CD4-positive, alpha-beta T cell treated with Interleukin-15 for 1 hour (primary cell): ENCODE results near the gene DDX49.
"Not testable (repeated sequence)": the region's sequence is repeated elsewhere in the genome, so short reads cannot be mapped to it uniquely, and the experiment has no call there.

ENCODE experiments used
- DNase-seq: peaks from one replicate; pipeline ENCODE4 v3.0.0-alpha.2; 2020

Gene DDX49

DNA sequence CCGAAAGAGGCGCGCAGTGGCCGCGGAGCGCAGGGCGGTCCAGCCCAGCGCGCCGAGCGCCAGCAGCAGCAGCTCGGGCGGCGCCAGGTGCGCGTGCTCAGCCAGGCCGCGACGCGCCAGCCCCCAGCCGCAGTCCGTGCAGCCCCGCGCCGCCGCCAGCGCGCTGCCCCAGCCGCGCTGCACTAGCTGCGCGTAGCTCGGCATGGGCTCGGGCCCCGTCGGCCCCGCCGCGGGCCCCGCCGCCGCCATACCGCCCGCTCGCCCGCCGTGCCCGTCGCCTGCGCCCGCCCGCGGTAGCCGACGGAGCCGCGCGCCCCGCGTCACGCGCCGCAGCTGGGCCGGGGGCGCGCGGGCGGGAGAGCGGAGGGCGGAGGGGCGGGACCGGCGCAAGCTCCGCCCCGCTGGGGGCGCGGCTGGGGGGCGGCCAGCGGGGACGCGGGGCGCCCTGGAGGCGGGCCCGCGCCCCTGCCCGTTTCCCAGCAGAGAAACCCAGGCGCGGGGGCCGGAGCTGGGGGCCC lies 23.6 kb upstream of the DDX49 start, which contains the start of gene CERS1:
CERS1 (minus strand) TSS at position 335 of the 518 bp plus-strand sequence; CDS start at position 249, 86 bp downstream.
- no peak for DNase-seq

DNA sequence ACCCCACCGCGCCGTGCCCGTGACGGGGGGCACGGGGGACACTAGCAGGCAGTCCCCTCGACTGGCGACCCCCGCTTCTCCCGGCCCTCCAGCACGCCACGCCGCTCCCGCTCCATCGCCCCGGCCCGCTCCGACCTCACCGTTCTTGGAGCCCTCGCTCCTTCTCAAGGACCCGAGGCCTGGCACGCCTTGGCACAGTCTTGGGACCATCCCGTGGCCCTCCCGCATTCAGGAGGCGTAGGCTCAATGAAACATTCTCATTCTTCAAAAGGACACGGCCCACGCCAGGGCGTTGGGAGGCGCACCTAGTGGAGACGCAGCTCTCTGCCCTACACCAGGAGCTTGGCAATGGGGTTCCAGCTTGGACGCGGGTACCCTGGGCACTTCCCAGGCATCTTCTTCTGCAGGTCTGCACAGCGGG lies 23.1 kb upstream of the DDX49 start:
- DNase-seq, result no peak

DNA sequence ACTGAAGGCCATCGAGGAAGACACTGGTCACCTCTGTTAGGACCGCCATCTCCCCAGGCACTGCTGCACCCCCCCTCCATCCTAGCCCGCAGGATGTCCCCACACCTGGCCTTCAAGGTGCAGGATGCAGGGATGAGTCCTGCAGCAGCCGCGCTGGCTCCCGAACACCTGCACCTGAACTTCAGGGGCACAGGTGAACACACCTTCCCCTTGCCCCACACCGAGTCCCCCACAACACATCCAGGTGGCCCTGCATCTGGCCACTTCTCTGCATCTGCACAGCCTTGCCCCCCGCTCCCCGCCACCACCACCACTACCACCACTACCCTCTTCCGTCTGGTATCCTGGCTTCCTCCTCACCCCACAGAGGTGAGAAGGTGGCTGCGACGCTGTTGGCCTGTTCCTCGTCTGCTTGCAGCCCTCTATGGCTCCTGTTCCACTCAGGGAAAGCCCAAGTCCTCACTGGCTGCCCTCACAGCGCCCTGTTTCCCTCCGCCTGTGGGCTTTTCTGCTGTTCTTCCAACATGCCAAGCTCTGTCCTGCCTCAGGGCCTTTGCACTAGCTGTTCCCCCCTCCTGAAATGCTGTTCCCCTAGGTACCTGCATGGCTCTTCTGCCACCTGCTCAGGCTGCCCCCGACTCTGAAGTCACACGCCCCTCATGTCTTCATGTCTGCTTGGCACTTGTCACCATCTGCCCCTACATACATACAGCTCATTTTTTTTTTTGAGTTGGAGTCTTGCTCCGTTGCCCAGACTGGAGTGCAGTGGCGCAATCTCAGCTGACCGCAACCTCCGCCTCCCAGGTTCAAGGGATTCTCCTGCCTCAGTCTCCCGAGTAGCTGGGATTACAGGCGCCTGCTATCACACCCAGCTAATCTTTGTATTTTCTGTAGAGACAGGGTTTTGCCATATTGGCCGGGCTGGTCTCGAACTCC lies 22.2 kb upstream of the DDX49 start:
- no peak for DNase-seq

DNA sequence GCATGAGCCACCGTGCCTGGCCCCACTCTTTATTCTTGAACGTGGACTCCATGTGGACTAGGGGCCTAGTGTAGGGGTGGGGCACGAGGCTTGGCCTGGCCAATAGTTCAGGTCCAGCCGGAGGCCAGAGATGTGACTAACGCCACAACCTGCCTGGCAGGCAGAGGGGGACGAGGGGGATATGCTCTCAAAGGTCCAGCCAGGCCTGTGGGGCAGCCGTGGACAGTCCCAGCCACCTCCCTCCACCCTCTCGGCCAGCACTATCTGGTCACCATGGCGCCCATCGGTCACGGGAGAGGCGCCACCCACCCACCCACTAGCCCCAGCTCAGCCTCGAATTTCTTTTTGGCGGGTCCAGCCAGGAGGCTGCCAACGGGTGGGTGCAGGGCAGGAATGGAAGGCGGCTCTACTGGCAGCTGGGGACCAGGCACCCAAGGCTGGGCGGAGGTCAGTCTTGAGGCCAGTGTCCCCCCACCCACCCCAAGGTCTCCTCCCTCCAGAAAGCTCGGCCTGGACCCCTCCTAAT lies 21.4 kb upstream of the DDX49 start:
- DNase-seq, result no peak

DNA sequence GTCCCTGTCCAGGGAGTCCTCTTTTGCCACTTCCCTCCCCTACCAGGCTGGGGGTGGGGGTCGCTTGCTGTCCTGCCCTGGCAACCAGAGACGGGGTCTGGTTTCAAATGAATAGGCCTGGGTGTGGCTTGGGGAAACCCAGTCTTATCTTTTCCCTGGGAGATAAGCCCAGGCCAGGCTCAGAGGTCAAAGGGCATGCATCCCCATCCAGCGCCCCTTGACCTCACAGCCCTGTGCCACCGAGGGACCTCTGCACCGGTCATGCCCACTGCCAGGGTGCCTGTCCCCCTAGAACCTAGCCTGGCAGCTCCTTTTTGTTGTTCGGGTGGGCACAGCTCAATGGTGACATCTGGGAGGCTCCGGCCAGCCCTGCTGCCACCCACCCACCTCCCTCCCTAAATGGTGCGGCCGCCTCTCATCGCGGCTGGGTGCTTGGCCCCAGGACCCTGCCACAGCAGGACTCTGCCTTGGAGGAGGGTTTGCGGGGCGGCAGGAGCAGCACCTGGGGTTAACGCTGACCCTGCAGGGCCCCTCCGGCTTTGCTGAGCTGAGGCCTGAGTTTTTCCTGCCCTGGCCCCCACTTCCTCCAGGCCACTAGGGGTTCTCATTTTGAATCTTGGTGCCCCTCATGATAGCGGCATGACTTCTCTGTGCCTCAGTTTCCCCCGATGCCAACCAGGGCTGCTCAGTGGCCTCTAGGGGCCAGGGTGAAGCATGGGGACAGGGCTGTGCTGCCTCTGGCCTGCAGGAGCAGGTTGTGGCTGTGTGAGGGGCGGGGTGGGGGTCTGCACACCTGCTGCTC lies 20.7 kb upstream of the DDX49 start:
- no peak for DNase-seq

DNA sequence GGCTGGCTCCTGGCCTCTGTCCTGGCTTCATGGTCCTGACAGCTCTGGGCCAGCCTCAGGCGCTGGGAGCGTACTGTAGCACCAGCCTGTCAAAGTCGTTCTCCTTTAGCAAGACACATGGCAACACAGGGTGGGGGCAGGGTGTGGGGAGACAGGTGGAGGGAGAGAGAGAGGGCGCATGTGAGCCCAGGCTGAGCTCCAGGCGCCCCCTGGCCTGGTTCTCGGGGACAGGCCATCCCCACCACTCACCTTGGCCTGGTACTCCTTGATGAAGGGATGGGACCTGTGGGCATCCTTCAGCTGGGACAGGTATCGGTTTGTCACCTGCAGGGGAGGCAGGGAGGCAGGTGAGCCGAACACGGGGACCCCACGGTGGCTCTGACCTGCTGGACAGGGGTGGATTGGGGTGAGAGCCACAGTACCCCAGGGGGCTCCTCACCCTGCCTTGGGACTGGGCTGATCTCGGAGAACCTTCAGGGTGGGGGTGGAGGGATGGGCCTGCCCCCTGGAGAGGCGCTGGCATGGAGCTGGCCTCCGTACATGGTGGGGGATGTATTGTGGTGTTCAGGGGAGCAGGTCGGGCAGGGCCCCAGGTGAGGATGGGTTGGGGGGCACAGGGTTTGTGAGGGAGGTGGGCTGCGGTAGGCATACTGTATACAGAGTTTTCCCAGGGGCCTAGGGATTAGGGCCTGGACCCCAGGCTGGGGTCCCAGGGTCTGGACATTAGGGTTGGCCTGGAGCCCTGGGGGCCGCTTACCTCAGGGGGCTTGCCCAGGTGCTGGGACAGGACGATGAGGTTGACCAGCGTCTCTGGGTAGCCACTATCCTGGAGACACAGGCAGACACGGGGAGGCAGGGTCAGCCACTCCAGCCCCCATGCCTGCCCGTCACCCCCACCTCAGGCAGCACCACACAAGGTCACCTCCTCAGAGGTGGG lies 19.6 kb upstream of the DDX49 start:
- no peak for DNase-seq

DNA sequence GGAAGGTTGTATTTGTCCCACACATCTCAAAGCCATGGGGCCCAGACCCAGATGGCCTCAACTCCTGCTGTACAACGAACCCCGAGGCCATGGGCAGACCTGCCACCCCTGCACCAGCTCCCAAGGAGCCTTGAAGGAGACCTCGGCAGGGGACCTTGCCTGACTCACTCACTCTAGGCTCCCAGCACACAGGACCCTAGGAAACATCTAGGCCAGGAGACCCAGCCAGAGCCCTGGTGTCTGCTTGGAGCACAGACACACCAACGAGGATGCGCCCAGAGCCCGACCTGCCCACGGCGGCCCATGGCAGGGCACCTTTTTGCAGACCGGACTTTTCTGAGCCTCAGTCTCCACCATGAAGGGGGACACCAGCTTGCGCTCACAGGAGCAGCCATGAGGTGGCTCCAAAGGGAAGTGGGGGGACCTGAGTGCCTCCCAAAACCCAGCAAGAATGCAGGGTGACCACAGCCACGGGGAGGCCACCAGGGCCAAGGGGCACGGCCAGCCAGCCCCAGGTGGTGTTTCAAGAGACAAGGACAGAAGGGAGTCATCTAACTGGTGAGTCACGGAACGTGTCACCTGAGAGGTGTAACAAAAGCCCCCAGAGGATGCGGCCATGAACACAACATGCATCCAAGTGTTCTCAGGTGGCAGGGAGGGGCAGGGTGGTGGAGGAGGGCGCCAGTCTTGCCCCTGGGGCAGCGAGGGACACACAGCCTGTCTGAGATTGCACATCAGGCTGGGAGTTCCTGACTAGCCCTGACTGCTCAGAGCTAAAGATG lies 18.6 kb upstream of the DDX49 start:
- DNase-seq, result no peak

DNA sequence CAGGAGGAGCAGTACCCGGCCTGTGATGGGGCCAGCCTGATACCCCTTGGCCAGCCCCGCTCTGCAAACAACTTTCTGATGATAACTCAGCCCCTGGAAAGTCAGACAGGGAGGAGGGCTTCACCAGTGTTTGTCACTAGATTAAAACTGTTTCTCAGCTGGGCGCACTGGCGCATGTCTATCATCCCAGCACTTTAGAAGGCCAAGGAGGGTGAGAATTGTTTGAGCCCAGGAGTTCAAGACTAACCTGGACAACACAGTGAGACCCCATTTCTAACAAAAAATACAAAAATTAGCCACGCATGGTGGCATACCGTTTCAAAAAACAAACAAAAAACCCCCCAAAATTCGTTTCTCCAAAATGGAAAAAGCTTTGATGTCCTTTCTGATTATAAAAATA lies 18.0 kb upstream of the DDX49 start:
- no peak for DNase-seq

DNA sequence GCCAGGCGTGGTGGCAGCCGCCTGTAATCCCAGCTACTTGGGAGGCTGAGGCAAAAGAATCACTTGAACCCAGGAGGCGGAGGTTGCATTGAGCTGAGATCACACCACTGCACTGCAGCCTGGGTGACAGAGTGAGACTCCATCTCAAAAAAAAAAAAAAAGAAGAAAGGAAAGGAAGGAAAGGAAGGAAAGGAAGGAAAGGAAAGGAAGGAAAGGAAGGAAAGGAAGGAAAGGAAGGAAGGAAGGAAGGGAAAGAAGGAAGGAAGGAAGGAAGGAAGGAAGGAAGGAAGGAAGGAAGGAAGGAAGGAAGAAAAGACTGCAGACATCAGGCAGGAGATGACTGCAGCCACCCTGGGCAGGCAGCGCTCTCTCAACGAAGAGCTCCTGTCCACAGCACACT lies 17.0 kb upstream of the DDX49 start:
- not testable (repeated sequence) for DNase-seq

DNA sequence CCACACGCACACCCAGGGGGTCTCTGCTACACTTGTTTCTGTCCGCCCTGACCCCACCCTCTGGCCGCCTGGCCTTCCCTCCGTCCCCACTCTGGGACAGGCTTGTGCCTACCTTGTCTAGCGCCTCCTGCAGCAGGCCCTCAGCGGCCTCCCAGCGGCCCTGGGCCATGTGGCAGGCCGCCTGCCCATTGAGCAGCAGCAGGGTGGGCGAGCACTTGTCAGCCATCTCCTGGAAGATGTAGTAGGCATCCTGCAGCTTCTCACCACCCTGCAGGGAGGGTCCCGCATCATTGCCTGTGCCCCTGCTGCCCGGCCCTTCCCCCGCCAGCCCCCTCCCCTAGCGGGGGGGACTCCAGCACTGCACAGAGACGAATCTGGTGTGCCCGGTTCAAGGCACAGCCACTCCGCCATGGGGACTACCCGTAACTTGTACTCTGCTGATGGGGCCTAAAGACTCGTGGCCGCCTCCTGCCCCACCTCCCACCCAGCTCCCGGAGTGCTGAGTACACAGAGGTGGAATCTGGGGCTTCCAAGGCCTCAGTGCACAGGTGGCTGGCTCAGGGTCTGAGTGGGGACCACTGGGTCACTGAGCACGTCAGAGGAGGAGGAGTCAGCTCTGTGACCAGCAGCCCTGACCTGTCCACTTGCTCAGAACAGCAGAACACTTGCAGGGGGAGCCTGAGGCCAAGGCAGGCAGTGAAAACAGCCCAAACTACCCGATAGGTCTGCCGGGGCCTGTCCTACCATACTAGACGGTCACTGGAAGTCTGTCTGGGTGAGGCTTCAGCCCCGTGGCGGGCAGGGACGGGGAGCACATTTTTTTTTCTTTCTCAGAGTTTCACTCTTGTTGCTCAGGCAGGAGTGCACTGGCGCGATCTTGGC lies 16.1 kb upstream of the DDX49 start:
- DNase-seq, result no peak

DNA sequence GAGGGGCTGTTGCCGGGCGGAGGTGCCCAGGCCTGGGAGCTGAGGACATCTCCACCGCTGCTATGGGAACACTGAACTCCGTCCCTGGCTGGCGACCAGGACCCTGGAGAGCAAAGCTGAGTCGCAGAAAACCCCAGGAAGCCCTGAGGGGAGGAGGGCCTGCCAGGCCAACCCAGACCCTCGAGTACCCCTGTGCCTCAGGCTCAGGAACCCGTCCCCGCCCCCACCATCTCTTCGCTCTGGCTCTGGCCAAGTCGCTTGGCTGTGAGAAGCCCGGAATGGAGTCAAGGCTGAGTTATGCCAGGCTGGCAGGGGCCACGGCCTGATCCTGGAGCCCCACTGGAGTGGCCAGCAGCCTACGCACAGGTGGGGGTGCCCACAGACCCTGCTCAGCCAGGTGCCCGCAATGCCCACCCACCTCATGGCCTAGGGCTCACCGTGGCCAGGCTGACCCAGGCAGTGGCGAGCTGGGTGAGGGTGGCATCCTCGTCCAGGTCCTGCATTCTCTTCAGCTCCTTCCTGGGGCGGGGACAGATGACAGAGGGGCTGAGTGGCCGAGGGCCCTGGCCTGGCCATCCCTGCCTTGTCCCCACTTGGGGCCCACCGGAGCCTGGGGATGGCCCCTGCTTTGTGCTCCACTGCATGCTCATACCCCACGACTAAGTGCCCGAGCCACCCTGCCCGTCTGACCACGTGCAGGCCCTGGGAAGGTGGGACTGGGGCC lies 15.0 kb upstream of the DDX49 start:
- no peak for DNase-seq

DNA sequence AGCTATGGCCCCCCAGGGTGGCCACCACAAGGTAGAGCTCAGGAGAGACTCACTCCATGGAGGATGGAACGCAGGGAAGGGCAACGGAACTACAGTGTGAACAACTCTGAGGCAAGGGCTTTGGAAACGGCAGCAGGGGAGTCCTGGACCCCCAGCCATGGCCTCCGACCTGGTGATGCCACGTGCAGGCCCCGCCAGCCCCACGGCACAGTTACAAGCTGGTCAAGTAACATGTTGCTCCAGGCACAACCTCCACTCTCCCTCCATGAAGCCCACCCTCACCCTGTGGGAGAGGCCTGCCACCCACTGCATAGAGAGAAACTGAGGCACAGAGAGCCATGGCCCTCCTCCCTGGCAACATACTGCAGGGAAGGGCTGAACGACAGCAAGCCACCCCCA lies 14.5 kb upstream of the DDX49 start:
- DNase-seq, result no peak

DNA sequence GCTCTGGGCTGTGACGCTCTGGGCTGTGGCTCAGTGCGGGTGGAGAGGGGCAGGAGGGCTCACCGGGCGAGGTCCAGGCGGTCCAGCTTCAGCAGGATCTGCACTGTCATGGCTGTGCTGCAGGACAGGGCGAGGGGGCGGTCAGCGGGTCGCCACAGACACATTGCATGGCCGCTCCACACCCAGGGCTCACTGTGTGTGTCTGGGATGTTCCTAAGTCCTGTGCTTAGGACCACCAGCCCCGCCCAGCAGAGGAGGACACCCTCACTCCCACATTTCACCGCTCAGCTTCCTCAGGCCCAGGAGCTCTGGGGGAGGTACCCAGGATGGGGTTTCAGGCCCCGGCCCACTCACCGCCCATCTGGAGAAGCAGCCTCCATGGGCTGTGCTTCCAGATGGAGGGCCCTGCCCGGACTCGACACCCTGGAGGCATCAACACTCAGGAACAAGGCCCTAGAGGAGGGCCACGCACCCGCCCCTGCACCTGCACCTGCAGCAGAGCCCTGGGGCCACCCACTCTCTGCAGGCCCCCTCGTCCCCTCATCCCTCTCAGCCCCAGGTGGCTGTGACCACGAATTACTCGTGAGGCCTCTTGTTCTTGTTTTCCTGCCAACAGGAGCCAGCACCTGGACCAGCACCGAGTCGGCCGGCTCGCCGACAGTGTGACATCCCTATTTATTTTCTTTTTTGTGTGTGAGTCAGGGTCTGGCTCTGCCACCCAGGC lies 13.8 kb upstream of the DDX49 start:
- DNase-seq, result no peak

DNA sequence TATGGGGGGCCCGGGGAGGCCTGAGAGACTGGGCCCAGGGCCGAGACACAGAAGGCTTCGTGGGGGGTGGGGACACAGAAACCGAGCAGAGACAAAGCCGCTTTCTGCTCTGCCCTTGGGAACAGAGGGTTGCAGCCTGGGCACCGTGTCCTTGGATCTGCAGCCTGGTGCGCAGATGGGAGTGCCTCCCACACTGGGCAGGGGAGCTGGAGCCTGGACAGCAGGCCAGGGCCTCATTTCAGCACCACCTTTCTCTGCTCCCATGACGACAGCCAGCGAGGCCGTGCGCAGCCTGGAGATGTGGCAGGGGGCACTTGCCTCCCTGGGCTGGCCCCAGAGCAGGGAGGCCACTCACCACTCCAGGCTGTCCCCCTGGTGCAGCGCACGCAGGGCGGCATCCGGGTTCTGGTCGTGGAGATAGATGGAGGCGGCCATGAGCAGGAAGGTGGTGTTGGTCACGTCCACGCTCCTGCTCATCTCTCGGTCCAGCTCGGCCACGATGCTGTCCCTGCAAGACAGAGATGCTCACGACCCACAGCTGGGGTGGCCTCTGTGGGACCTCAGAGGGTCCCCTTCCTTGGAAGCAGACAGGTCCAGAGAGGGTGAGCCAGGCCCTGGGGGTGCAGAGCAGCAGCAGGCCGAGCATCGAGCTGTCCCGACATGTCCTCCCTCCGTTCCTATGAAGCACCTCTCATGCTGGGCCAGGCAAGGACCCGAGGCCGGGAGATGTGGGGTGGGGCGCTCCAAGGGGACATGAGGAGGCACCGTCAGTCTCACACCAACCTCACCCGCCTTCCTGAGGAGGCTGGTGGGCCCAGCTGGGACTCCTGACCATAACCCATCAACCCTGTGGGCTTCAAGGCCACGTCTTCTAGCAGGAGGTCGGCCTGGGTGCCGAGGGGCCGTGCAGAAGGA lies 12.7 kb upstream of the DDX49 start:
- DNase-seq, result no peak

DNA sequence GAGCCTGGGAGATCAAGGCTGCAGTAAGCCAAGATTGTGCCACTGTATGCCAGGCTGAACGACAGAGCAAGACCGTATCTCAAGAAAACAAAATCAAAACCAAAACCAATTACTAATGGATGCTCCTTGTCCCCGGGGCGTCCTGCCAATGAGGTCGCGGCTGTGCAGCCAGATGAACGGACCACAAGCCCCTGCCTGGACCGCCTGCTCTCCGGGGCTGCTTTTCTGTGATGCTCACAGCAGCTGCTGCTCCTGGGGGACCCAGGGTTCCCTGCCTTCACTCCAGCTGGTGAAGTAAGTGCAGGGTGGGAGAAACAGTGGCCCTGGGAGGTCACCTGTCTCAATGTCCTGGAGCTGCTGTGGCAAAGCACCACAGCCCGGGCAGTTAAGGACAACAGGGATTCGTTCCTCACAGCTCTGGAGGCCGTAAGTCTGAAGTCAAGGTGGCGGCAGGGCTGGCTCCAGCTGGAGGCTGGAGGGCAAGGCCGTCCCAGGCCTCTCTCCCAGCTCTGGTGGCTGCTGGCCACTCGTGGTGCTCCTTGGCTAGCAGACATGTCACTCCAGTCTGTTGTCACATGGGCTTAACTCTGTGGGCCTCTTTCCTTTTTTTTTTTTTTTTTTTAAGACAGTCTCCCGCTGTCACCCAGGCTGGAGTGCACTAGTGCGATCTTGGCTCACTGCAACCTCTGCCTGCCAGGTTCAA lies 10.4 kb upstream of the DDX49 start:
- no peak for DNase-seq

DNA sequence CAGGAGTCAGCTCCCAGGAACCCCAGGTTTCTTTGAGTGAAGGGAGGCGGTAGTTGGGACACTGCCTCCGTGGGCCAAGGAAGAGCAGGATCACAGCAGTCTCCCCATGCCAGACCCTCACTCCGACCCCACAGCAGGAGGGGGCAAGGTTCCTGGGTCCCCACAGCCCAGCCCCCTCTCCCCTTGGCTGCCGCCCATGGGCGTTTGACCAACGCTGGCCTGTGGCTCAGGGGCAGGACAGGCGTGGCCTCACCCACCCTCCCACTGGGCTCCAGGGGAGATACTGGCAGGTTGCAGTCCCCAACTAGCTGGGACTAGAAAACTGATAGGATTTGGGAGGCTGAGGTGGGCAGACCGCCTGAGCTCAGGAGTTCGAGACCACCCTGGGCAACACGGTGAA lies 9.5 kb upstream of the DDX49 start:
- DNase-seq, result no peak

DNA sequence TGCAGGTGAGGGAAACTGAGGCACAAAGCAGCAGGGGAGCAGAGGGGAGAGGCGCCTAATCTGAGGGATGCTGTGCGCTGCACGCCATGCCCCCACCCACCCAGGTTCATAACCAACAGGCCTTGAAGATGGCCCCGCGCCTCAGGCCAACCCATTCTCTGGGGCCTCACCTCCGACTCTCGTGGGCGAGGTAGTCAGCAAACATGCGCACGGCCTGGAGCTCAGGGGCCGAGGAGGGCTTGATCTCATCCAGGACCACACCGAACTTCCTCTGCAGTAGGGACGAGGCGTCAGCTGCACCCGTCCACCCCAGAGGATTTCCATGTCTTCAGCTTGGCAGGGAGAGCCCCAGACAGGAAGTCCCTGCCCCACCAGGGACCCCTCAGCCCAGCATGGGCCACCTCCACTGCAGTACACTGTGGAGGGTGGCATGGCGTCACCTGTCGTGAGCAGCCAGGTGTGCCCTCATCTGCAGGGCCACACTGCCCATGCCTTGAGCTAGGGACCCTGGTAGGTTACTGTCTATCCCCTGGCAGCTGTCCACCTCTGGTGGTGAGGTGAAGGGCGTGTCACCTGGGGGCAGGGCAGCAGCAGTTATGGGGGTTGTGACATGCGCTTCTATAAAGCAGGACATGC lies 8.6 kb upstream of the DDX49 start:
- DNase-seq, result no peak
